ENCODE results near the gene FKBP1C.

GRCh38 chr6:63214816-63215215 is 3.5 kb downstream of the FKBP1C start:
- TF ChIP-seq CTCF (conservative IDR thresholded peaks at IDR 0.05; ENCODE audit: low read depth, low read length) (no peak), CEBPB (IDR thresholded peaks at IDR 0.05; ENCODE audit: low read depth, low read length) (no peak), RCOR1 (IDR thresholded peaks at IDR 0.05; ENCODE audit: insufficient replicate concordance, low read length) (no peak), BHLHE40 (IDR thresholded peaks at IDR 0.05; ENCODE audit: low read depth, low read length) (no peak), RAD21 (IDR thresholded peaks at IDR 0.05; ENCODE audit: low read length) (no peak), MAFK (IDR thresholded peaks at IDR 0.05; ENCODE audit: low read depth, low read length) (no peak), POLR2A (IDR thresholded peaks at IDR 0.05; ENCODE audit: low read depth, low read length) (no peak), CHD1 (IDR thresholded peaks at IDR 0.05; ENCODE audit: low read depth, low read length) (no peak), MAZ (IDR thresholded peaks at IDR 0.05; ENCODE audit: borderline replicate concordance, low read depth, low read length) (no peak)
